HG02870 (cell line): ENCODE measurements around the gene MIA2.
"Not testable (repeated sequence)": the region's sequence is repeated elsewhere in the genome, so short reads cannot be mapped to it uniquely, and the experiment has no call there.

Source experiments
- ATAC-seq: cut with Tn5 transposase; IDR thresholded peaks from one replicate; pipeline ENCODE4 v1.9.1; 2021; ENCODE audit warnings: mild to moderate bottlenecking, moderate library complexity; ENCODE audit not compliant: unreplicated experiment

MIA2 gene

DNA sequence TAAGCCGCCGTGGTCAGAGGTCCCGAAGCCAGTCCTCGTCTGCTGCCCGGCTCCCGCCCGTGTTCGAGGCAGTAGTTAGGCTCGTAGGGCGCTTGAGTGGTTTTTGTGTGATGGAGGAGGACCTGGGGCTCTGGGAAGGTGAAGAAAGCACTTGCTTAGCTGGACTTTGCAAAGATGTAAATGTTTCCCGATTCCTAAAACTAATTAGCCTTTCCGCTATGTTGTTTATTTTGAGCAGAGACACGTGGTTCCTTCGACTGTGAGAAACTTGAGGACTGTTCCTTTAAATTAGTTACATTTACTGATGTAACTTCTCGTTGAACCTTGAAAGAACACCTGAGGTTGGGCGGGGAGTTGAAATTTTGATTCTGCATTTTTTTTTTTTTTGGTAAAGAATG is 33.9 kb downstream of the MIA2 start:
- ATAC-seq = peak; percentile 2

GRCh38 chr14:39268393-39268792 is 34.7 kb downstream of the MIA2 start:
- ATAC-seq = no peak

GRCh38 chr14:39272918-39273317 is 39.2 kb downstream of the MIA2 start:
- ATAC-seq = no peak

- no peak for ATAC-seq
Observed at GRCh38 chr14:39275395-39275794, 41.7 kb downstream of the MIA2 start.

DNA sequence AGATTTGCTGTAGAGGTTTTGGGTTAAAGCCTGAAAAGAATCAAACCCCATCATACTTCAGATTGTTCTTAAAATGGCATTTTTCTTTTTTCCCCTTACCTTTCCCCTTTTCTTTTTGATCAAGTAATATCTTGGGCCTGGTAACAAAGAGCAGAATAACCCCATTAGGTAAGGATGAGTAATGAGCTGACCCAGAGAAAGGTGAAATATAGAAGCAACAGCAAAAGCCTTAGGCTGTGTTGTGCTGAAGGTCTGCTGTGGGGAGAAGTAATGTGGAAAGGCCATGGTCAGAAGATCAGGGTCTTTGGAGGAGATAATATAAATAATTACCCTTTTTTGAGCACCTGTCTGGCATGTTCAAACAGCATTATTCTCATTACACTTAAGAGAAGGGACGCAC is 42.3 kb downstream of the MIA2 start:
- no peak for ATAC-seq

DNA sequence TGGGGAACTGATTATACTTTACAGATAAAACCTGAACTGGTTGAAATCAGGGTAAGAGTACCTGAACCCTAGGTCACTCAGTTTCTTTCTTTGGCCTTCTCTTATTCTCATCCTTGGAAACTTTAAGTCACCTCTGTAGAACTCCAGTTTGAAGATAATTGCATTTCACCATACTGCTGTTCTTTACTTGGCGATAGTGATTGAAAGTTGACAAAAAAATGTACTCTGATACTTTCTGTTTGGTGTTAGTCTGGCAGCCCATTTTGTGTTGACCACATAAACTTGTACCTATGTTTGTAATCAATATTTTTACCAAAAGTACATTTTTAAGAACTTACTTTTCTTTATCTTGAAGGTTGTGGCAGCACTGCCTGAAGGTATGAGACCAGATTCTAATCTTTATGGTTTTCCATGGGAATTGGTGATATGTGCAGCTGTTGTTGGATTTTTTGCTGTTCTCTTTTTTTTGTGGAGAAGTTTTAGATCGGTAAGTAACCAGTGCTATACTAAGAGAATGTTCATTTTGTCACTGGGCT is 42.9 kb downstream of the MIA2 start:
- ATAC-seq = no peak

GRCh38 chr14:39279515-39279914 is 45.8 kb downstream of the MIA2 start:
- no peak for ATAC-seq

GRCh38 chr14:39280678-39281077 is 47.0 kb downstream of the MIA2 start:
- not testable (repeated sequence) for ATAC-seq

DNA sequence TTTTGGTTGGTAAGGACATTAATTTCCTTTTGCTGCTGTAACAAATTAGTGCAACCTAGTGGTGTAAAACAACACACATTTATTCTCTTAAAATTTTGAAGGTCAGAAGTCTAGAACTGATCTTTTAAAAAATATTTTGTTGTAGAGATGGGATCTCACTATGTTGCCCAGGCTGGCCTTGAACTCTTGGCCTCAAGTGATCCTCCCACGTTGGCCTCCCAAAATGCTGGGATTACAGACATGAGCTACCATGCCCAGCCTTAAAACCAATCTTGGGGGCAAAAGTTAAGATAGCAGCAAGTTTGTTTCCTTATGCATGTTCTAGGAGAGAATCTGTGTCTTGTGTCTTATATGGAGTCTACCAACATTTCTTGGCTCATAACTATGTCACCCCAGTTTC is 55.8 kb downstream of the MIA2 start:
- ATAC-seq = no peak

GRCh38 chr14:39291701-39292100 is 58.0 kb downstream of the MIA2 start:
- no peak for ATAC-seq

- ATAC-seq = no peak
Observed at GRCh38 chr14:39293629-39294028, 59.9 kb downstream of the MIA2 start.

- not testable (repeated sequence) for ATAC-seq
Observed at GRCh38 chr14:39300389-39300788, 66.7 kb downstream of the MIA2 start.

DNA sequence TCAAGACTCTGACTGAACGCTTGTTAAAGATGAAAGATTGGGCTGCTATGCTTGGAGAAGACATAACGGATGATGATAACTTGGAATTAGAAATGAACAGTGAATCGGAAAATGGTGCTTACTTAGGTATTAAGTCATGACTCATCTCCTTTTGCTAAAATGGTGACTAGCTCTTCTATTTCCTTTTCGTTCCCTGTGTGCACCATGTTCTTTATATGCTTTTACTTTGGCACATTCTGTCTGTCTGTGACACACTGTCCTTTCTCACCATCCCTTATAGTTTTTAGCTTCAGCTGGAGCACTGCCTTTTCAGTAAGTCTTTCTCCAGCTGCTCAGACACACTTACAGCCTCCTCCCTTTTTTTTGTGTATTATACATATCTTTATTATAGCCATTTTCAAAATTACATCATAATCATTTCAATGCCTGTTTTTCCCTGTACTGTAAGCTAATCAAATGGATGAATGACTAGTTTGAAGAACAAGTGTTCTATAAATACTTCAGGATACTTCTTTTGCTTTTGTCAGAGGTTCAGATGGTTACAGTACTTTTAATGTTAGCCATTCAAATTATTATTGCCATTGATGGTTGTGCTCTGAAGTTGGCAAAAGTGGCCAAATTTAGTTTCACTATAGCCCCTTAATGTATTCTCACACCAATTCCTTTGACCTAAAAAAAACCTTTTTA is 68.6 kb downstream of the MIA2 start:
- no peak for ATAC-seq

- ATAC-seq = no peak
Observed at GRCh38 chr14:39303115-39303514, 69.4 kb downstream of the MIA2 start.

DNA sequence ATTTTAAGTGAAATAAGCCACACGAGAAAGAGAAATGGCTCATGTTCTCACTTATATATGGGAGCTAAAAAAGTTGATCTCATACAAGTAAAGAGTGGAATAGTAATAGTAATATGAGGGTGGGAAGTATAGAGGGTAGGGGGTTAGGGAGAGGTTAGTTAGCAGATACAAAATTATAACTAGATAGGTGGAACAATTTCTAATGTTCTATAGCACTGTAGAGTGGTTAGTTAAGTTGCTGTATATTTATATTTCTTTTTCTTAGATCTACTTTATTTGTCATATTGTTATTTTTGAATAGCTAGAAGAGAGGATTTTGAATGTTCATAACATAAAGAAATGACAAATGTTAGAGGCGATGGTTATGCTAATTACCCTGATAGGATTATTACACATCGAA is 74.1 kb downstream of the MIA2 start:
- ATAC-seq = no peak

DNA sequence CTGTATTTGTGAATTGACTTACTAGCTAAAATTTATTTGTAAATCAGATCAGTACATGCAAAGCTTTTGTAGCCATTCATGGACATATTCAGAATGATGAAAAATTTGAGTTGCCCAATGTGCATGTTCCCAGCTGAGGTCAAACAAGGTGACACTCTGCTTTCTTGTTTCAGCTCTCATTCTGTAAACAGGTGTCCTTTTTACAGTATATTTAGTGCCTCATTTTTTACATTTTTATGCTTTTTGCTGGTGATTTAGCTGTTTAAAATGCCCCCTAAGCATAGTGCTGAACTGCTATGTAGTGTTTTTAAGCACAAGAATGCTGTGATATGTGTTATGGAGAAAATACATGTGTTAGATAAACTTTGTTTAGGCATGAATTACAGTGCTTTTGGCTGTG is 76.3 kb downstream of the MIA2 start:
- no peak for ATAC-seq

- ATAC-seq = no peak
Observed at GRCh38 chr14:39315859-39316444, 82.2 kb downstream of the MIA2 start.

- ATAC-seq = no peak
Observed at GRCh38 chr14:39316830-39317553, 83.3 kb downstream of the MIA2 start.

DNA sequence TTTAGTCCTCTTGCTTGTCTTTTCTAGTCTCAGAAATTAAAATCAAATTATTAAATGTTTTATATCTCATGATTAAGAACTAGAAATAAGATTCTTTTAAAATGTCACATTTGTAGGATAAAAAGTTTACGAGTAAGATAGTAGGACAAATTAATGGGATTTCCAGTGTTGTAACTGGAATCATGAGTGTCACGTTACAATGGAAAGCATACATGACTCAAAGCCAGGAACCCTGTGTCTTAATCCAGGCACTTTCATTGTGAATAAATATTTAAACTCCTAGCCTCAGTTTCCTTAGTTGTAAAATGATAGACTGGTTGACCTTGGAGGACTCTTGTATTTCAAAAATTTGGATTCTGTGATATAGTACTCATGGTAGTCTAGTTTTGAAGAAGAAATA is 84.9 kb downstream of the MIA2 start:
- no peak for ATAC-seq

DNA sequence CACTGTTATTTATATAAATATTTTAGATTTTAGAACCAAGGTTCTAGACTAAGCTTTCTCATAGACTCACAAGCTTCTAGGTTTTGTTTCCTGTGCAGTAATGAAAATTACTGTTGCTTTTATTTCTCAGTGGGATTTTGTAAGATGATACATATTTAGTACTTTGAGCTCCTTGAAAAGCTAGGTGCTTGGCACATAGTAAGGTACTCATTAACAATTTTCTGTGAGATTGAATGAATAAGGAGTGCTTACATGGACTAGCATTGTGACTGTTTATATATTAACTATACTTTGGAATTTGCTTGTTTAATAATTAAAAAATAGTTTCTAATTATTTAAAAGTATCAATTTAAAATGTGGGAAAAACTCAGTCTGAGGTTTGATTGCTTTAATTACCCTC is 85.7 kb downstream of the MIA2 start:
- ATAC-seq = no peak

DNA sequence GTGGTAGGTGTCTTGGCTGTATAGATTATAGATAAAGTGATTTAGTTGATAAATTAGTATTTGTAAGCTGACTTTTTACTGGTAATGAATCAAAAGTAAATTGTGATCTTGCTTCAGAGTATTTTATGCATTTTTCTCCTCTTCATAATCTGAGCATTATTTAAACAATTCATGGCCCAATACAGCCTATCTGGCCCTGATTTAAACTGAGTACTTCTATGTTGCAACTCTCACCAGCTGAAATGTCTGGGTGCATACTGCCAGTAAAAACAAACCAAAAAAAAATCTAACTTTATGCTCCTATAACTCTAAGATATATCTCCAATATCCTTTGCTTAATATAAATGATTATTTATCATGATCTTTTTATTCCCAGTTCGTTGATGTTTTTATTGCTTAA is 86.6 kb downstream of the MIA2 start:
- ATAC-seq = no peak

- no peak for ATAC-seq
Observed at GRCh38 chr14:39322807-39323206, 89.1 kb downstream of the MIA2 start.
